AG09309 (cell line): ENCODE data around the gene UNC13A.

ENCODE experiments used
- DNase-seq: peaks from one replicate; pipeline ENCODE4 v3.0.0-alpha.2; 2010; ENCODE audit warnings: low read depth
- H3K4me3 ChIP-seq: 2 replicates; pipeline ENCODE4 v1.5.1; 2011; ENCODE audit warnings: mild to moderate bottlenecking, low read depth, low read length, moderate library complexity; ENCODE audit not compliant: control insufficient read depth
- CTCF ChIP-seq: IDR thresholded peaks from 2 replicates; pipeline ENCODE4 v1.5.1; 2011; ENCODE audit warnings: mild to moderate bottlenecking, low read depth, low read length, inconsistent platforms; ENCODE audit not compliant: insufficient read depth, control insufficient read depth; ENCODE audit errors: missing control alignments

Gene UNC13A

DNA sequence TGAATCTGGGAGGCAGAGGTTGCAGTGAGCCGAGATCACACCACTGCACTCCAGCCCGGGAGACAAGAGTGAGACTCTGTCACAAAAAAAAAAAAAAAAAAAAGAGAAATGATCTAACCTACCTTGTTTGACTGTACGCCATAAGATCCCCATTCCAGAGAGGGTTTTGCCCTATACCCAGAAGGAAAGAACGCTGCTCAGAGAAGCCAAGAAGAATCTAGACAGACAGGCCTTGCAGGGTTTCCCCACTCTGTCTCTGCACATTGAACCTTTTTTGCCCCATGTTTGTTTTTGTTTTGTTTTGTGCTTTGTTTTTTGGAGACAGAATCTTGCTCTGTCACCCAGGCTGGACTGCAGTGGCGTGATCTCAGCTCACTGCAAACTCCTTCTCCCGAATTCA is 23.7 kb upstream of the UNC13A start:
- no peak for DNase-seq
- no peak overlapping the region for H3K4me3 ChIP-seq
- TF ChIP-seq CTCF, result no peak

DNA sequence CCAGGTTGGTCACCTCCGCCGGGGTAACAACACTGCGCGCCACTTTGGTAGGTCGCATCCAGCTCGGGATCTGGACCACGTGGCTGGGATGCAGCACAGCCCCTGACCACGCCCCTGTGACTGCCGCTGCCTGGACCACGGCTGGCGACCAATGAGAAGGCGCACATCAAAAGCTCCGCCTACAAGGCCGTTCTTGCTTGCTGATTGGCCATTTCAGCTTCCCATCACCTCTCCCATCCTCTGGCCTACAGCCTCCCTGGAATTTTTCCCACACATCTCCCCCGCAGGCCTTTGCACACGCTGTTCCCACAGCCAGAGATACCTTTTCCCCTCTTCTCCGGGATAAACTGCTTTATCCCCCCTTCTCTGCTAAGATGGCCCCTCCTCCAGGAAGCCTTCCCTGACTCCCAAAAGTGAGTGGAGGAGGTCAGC is 18.6 kb upstream of the UNC13A start:
- H3K4me3 ChIP-seq, result no peak overlapping the region
- no peak for TF ChIP-seq CTCF
- no peak for DNase-seq

GRCh38 chr19:17703824-17704463 is 15.8 kb upstream of the UNC13A start:
- peak; percentile 78 for TF ChIP-seq CTCF
- no peak for DNase-seq
- H3K4me3 ChIP-seq, result no peak overlapping the region

DNA sequence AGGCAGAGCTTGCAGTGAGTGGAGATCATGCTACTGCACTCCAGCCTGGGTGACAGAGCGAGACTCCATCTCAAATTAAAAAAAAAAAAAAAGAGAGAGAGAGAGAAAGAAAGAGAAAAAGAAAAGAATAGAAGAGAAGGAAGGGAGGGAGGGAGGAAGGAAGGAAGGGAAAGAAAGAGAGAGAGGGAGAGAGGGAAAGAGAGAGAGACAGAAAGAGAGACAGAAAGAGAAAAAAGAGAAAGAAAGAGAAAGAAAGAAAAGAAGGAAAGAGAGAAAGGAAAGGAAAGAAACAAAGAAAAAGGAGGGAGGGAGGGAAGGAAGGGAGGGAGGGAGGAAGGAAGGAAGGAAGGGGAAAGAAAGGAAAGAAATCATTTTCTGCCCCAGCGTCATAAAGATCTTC is 7.0 kb upstream of the UNC13A start:
- TF ChIP-seq CTCF, result no peak
- no peak for DNase-seq
- no peak overlapping the region for H3K4me3 ChIP-seq

DNA sequence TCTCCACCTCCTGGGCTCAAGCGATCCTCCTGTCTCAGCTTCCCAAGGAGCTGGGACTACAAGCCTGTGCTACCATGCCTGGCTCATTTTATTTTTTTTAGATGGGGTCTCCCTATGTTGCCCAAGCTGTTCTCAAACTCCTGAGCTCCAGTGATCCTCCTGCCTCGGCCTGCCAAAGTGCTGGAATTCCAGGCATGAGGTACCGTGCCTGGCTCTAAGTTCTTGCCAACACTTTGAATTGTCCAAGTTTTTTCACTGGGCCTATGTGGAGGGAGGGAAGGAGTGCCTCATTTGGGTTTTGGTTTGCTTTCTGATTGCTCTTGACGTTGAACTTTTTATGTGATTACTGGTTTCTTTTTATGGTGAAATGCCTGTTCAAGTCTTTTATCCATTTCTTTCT is 4.4 kb upstream of the UNC13A start:
- TF ChIP-seq CTCF, result no peak
- no peak for DNase-seq
- no peak overlapping the region for H3K4me3 ChIP-seq

DNA sequence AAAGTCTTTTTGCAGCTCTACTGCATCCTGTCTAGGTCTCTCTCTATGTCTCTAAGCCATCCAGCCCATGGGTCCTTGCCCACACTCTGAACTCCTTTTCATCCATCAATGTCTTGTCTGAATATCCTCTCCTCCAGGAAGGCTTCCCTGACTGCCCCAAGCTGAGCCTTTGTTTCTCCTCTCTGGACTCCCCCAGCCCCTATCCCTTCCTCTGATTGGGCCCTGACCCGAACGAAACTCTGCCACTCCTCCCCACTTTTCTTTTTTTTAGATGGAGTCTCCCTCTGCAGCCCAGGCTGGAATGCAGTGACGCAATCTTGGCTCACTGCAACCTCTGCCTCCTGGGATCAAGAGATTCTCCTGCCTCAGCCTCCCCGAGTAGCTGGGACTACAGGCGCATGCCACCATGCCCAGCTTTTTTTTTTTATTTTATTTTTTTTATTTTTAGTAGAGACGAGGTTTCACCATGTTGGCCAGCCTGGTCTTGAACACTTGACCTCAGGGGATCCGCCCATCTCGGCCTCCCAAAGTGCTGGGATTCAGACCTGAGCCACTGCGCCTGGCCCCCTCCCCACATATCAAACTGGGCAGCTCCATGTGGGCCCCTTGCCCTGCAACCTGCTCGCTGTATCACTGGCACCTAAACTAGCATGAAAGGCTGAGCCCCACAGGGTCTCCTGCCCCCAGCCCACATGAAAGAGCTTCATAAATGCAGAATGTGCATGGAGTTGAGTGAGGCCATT is 870 bp upstream of the UNC13A start:
- TF ChIP-seq CTCF, result no peak
- DNase-seq, result no peak
- no peak overlapping the region for H3K4me3 ChIP-seq
